Fibroblast of mammary gland (primary cell): ENCODE data around the gene HMGN4.

Source experiments
- DNase-seq: peaks from one replicate; pipeline ENCODE4 v3.0.0-alpha.2; 2010; ENCODE audit warnings: low read depth
- H3K4me3 ChIP-seq: 2 replicates; pipeline ENCODE4 v1.5.1; 2011; ENCODE audit warnings: low read depth, mild to moderate bottlenecking, low read length, moderate library complexity; ENCODE audit not compliant: control insufficient read depth
- TF ChIP-seq, protein P1 (sequence below): conservative IDR thresholded peaks from 2 replicates; pipeline ENCODE4 v1.5.1; 2011; ENCODE audit warnings: low read depth, low read length, inconsistent platforms; ENCODE audit not compliant: control insufficient read depth, insufficient read depth

HMGN4 gene

DNA sequence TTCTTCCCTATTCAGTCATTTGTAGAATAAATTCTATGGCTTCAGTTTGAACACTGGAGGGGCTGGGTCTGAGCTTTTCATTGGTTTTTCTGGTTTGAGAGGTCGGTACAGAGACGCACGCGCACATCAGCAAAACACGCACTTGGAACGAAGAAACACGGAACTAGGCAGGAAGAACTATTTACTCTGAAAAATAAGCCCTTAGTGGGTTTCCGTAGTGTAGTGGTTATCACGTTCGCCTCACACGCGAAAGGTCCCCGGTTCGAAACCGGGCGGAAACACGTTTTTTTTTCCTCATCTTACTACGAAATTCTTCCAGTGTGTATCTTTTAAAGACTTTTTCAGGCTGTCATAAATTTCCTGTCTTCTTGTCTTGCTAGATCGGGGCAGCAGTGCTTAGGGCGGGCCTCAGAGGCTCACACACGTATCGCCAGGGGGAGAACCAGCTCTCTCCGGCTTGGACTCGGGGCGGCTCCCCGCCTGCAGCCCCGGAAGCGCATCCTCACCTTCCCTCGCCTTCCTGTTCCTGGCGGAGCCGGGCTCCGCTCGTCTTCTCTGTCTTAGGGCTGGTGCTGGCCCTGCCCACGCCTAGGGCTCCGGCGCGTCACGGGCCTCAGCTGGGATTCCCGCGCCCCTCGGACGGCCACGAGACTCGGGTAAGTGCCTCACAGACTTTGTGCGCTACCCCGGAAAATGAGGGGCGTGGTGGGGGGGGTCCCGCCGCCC is at the start of gene HMGN4:
Gene HMGN4 (plus strand): TSS at position 521 of the 726 bp plus-strand sequence. CDS start 6,841 bp downstream, outside the sequence.
- peak within 1 kb of the TSS; percentile 92 for H3K4me3 ChIP-seq
- TF ChIP-seq, protein P1, sequence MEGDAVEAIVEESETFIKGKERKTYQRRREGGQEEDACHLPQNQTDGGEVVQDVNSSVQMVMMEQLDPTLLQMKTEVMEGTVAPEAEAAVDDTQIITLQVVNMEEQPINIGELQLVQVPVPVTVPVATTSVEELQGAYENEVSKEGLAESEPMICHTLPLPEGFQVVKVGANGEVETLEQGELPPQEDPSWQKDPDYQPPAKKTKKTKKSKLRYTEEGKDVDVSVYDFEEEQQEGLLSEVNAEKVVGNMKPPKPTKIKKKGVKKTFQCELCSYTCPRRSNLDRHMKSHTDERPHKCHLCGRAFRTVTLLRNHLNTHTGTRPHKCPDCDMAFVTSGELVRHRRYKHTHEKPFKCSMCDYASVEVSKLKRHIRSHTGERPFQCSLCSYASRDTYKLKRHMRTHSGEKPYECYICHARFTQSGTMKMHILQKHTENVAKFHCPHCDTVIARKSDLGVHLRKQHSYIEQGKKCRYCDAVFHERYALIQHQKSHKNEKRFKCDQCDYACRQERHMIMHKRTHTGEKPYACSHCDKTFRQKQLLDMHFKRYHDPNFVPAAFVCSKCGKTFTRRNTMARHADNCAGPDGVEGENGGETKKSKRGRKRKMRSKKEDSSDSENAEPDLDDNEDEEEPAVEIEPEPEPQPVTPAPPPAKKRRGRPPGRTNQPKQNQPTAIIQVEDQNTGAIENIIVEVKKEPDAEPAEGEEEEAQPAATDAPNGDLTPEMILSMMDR = no peak
- peak; percentile 90 for DNase-seq

DNA sequence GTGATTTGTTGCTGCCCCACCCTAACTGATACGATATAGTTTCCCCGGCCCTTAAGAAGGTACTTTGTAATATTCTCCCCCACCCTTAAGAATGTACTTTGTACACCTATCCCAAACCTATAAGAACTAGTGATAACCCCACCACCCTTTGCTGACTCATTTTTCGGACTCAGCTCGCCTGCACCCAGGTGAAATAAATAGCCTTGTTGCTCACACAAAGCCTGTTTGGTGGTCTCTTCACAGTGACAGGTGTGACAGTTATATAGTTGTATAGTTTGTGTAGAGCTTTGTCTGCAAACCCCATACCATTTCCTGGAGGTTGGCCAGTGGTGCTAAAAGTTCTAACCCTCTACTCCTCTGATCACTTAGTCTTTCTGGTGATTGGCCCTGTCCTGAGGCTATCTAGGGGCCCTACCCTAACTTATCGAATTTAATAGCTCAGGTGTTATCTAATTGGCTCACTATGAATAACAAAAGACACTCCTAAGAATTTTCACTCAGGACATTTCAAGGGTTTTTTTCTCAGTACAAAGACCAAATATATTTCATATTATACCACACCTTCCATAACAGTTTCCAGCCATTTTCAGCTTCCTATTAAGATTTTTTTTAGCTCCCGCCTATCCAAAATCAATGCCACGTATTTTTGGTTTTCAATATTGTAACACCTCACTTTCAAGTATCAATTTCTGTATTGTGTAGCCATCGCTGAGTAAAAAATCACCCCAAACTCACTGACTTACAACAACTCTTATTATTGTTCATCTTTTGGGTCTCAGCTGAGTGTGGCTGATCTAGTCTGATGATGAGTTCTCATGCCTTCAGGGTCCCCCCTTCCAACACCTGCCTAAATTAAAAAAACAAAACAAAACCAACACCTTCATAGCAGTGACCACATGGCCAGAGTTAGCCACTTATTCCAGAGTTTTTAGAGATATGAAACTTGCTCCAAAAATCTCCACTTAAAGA is 47.9 kb upstream of the HMGN4 start:
- no peak for DNase-seq
- no peak overlapping the region for H3K4me3 ChIP-seq
- TF ChIP-seq, protein P1 = no peak

DNA sequence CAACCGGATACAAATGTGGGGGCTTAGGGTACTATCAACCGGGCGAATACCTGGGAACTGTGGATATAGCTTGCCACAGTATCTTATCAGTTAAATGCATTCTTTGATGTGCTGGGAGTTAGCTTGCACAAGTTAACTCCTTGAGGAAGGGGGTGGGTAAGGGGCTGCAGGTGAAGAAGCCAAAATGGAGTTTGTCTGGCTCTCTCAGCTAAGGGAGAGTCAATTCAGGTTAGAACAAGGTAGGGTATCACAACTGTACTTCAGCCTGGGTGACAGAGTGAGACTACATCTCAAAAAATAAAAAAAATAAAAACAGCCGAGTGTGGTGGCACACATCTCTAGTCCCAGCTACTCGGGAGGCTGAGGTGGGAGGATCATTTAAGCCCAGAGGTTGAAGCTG is 46.6 kb upstream of the HMGN4 start:
- TF ChIP-seq, protein P1 = no peak
- DNase-seq = no peak
- no peak overlapping the region for H3K4me3 ChIP-seq

DNA sequence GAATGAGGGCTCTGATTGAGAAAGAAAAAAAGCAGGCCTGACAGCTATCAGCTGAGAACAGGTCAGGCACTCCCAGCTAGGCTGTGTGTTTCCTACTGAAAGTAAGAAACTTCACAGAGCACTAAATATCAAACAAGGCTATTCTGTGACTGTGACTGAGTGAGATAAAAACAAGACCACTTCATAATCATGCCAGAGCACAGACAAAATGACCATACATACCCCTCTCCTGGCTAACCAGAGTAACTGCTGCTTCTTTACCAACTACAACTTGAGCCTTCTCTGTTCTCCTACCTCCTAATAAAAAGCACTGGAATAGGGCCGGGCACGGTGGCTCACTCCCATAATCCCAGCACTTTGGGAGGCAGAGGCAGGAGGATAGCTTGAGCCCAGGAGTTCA is 44.9 kb upstream of the HMGN4 start:
- DNase-seq = peak; percentile 53
- TF ChIP-seq, protein P1 = peak; percentile 26
- H3K4me3 ChIP-seq = no peak overlapping the region

DNA sequence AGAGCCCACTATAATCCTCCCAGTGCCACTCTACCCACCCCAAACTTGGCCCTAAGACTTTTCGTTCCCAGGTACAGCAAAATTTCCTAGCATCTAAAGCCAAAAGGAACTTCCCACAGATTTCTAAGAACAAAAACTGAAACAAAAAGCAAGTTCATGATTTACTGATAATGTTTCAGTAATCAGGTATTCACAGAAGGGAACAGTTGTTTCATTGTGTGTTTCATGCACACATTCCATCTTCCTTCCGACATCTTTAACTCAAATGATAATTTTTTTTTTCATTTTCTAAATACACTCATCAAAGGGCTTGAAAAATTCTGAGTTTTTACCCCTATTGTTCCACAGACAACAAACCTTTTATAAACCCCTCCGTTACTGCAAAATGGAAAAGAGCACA is 44.0 kb upstream of the HMGN4 start:
- no peak overlapping the region for H3K4me3 ChIP-seq
- DNase-seq = no peak
- TF ChIP-seq, protein P1 = no peak

DNA sequence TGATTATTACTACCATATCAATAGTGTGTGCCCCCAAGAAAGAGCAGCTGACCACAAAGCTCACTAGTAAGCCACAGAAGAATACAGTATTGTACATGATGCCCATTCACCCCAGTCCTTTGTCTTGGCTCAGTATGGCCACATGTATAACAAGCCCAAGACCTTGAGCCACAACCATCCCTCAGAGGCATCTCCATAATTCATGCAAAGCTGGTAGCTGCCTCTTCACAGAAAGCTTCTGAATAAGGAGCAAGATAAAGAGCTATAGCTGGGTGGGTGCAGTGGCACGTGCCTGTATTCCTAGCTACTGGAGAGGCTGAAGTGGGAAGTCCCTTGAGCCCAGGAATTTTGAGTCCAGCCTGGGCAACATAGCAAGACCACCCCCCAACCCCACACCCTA is 42.9 kb upstream of the HMGN4 start:
- no peak for DNase-seq
- H3K4me3 ChIP-seq = no peak overlapping the region
- TF ChIP-seq, protein P1 = no peak
